Mammary epithelial cell (primary cell): Measurements from ENCODE around the gene ADCY4.
"Not testable (repeated sequence)": the region's sequence is repeated elsewhere in the genome, so short reads cannot be mapped to it uniquely, and the experiment has no call there.

Source experiments
- EZH2 ChIP-seq: IDR thresholded peaks from 2 replicates; pipeline ENCODE4 v1.6.1; 2012; ENCODE audit warnings: low read length, inconsistent platforms, borderline replicate concordance
- TF ChIP-seq, protein P1 (sequence below), 2 donors: IDR thresholded peaks in 1 of 2; conservative IDR thresholded peaks in 1 of 2; 2 replicates each; pipeline ENCODE4 v1.5.1; 2011 to 2012; ENCODE audit warnings: inconsistent platforms in 2 of 2, low read length in 2 of 2, mild to moderate bottlenecking in 2 of 2, control low read depth in 1 of 2, low read depth in 1 of 2; ENCODE audit not compliant: insufficient read depth in 1 of 2; ENCODE audit errors: extremely low read depth in 1 of 2

DNA sequence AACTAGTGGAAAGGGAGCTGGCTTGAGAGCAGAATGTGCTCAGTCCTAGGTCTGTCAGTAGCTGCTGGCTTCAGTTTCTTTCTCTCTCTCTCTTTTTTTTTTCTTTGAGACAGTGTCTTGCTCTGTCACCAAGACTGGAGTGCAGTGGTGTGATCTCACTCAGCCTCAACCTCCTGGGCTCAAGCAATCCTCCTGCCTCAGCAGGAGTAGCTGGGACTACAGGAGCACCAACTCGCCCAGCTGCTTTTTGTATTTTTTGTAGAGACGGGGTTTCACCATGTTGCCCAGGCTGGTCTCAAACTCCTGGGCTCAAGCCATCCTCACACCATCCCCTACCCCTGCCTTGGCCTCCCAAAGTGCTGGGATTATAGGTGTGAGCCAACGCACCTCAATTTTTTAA lies 36.7 kb upstream of the ADCY4 start:
- TF ChIP-seq, protein P1, sequence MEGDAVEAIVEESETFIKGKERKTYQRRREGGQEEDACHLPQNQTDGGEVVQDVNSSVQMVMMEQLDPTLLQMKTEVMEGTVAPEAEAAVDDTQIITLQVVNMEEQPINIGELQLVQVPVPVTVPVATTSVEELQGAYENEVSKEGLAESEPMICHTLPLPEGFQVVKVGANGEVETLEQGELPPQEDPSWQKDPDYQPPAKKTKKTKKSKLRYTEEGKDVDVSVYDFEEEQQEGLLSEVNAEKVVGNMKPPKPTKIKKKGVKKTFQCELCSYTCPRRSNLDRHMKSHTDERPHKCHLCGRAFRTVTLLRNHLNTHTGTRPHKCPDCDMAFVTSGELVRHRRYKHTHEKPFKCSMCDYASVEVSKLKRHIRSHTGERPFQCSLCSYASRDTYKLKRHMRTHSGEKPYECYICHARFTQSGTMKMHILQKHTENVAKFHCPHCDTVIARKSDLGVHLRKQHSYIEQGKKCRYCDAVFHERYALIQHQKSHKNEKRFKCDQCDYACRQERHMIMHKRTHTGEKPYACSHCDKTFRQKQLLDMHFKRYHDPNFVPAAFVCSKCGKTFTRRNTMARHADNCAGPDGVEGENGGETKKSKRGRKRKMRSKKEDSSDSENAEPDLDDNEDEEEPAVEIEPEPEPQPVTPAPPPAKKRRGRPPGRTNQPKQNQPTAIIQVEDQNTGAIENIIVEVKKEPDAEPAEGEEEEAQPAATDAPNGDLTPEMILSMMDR (conservative IDR thresholded peaks at IDR 0.05 in 1 of 2, IDR thresholded peaks at IDR 0.05 in 1 of 2; ENCODE audit: extremely low read depth in 1 of 2, insufficient read depth in 1 of 2, low read depth in 1 of 2, low read length in 2 of 2), result not testable (repeated sequence)
- TF ChIP-seq EZH2, result not testable (repeated sequence)
